HFFc6 (cell line): ENCODE measurements around the gene NCAM1. TPM values are rescaled to one million over a fixed set of nuclear protein-coding genes. Genes with fewer than 3 reads are reported as not detected.

Source experiments
- DNase-seq: peaks from one replicate; pipeline ENCODE4 v3.0.0-alpha.2; 2018
- H3K27ac Mint-ChIP-seq: 2 replicates; pipeline ENCODE4 v1.8.0; 2020; ENCODE audit warnings: mild to moderate bottlenecking, mixed read lengths
- H3K27me3 Mint-ChIP-seq: 2 replicates; pipeline ENCODE4 v1.8.0; 2021; ENCODE audit warnings: mild to moderate bottlenecking, moderate library complexity, mixed read lengths; ENCODE audit not compliant: insufficient read depth
- H3K36me3 Mint-ChIP-seq: 2 replicates; pipeline ENCODE4 v1.8.0; 2021; ENCODE audit warnings: low read depth, mixed read lengths
- H3K4me1 Mint-ChIP-seq: 2 replicates; pipeline ENCODE4 v1.8.0; 2020; ENCODE audit warnings: low read depth, mixed read lengths
- H3K4me3 Mint-ChIP-seq: 2 replicates; pipeline ENCODE4 v1.8.0; 2020; ENCODE audit warnings: mild to moderate bottlenecking, moderate library complexity, mixed read lengths
- H3K9me3 Mint-ChIP-seq: 2 replicates; pipeline ENCODE4 v1.8.0; 2020; ENCODE audit warnings: mild to moderate bottlenecking, mixed read lengths
- CTCF ChIP-seq: fragments of 200-600 bp; sonication (generic); IDR thresholded peaks from 2 replicates; pipeline ENCODE4 v1.5.0; 2021; ENCODE audit warnings: antibody characterized with exemption, mild to moderate bottlenecking
- total RNA-seq, 6 experiments: library from RNA; stranded (reverse); fragmentation: NEBNext Ultra II Directional; extraction: Animal tissue kit (Norgen Biotek cat#: 25700); gene quantifications; 2 replicates in 1 of 6; 3 replicates in 5 of 6; pipeline ENCODE4 v1.2.3, GENCODE V29; 2021

The NCAM1 gene
- total RNA-seq, 6 experiments from 2014 or later = 0.20 TPM; not detected in 5

GRCh38 chr11:113118104-113118503 is 156.9 kb downstream of the NCAM1 start:
- Mint-ChIP-seq H3K27ac (no peak overlapping the region), H3K27me3 (no peaks in the 10 kb centered on the region), H3K9me3 (peaks cover 27% of the 10 kb centered on the region), H3K4me1 (no peaks in the 10 kb centered on the region), H3K36me3 (no peaks in the 10 kb centered on the region), H3K4me3 (no peak overlapping the region)
- DNase-seq = no peak
- TF ChIP-seq CTCF = no peak

DNA sequence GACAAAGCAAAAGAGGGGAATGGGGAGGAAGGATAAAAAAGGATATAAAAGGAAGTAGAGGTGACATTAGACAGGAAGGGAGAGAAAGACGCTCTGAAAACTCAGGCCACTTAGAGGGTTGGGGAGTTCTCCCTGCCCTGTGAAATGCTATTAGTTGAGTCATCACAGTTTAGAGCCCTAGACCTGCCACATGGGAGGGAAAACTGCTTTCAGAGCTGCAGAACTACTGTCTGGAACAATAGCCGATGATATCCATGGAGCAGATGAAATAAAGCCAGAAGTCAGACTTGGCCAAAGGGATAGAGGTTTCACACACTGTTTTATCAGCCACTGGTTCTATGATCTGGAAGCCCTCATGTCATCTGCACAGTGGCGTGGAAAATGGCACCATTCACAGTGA is 157.9 kb downstream of the NCAM1 start:
- no peak for DNase-seq
- TF ChIP-seq CTCF = no peak
- Mint-ChIP-seq H3K36me3 (no peaks in the 10 kb centered on the region), H3K9me3 (peaks cover 27% of the 10 kb centered on the region), H3K27me3 (no peaks in the 10 kb centered on the region), H3K27ac (no peak overlapping the region), H3K4me1 (no peaks in the 10 kb centered on the region), H3K4me3 (no peak overlapping the region)

DNA sequence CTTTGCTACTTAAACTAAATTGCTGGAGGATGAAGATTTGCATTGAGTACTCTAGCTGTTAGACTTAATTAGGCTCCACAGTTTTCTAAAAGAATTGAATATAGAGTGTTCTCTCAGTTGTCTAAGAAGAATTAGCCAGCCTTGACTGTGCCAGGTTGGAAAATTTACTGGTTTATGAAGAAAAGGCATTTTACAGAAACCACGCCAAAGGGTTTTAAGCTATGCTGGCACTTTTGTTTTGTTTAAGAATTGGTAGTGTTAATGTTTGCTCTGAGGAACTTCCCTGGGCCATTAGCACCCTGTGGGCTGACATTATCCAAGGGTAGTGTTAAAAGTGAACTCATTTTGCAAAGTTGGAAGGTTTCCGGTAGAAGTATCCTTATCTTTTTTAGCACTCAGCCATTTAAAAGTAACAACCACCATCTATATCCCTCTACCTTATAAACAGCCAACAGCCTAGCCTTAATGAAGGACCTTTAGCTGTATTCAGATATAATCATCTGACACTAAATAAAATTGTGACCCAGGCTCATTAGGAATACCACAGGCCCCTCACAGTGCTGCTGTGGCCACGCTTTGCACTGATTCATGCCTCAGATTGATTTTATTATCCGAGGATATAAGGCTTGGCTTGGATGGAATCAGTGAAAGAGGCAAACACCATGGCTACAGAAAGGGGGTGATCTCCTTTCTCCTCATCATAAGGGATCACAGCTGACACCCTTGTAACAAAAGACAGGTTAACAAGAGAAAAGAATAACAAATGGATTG is 158.9 kb downstream of the NCAM1 start:
- no peak overlapping the region for H3K4me3 Mint-ChIP-seq

GRCh38 chr11:113121746-113122145 is 160.5 kb downstream of the NCAM1 start:
- no peak for DNase-seq
- Mint-ChIP-seq H3K4me1 (no peaks in the 10 kb centered on the region), H3K36me3 (no peaks in the 10 kb centered on the region), H3K4me3 (no peak overlapping the region), H3K9me3 (peaks cover 31% of the 10 kb centered on the region), H3K27ac (no peak overlapping the region), H3K27me3 (no peaks in the 10 kb centered on the region; the same call in 1 of the 2 replicates)
- no peak for TF ChIP-seq CTCF

More for the DNA sequence above, 158.9 kb downstream of the NCAM1 start:
- DNase-seq = no peak
- no peak for TF ChIP-seq CTCF
- Mint-ChIP-seq H3K27ac (no peak overlapping the region), H3K4me1 (no peaks in the 10 kb centered on the region), H3K27me3 (no peaks in the 10 kb centered on the region; the same call in 1 of the 2 replicates), H3K9me3 (peaks cover 27% of the 10 kb centered on the region), H3K36me3 (no peaks in the 10 kb centered on the region)

DNA sequence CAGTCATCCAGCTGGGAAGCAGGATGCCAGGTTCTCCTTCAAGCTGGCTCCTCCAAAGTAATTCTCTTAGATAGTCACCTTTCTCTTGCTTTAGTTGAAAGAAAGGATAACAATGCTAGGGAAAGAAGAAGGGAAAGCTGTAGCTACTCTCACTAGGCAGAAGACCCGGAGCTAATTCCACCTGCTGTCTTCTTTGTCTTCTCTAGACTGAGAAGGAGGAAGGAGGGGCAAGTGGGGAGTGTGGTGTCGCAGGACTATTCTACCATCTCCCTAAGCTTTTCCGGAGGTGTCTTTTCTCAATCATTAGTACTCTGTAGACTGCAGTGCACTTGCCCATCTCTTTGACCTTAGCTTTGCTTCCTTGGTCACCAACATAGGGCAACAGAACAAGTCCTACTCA is 162.8 kb downstream of the NCAM1 start:
- no peaks in the 10 kb centered on the region; the same call in 1 of the 2 replicates for H3K27me3 Mint-ChIP-seq
- TF ChIP-seq CTCF = no peak
- H3K4me3 Mint-ChIP-seq = no peak overlapping the region
- H3K36me3 Mint-ChIP-seq = no peaks in the 10 kb centered on the region
- DNase-seq = no peak
- H3K27ac Mint-ChIP-seq = no peak overlapping the region
- H3K4me1 Mint-ChIP-seq = no peaks in the 10 kb centered on the region
- H3K9me3 Mint-ChIP-seq = peaks cover 18% of the 10 kb centered on the region
